ENCODE measurements around the gene THSD7B. TPM values are rescaled to one million over a fixed set of nuclear protein-coding genes. Genes with fewer than 3 reads are reported as not detected.

THSD7B gene
- polyA plus RNA-seq, 2 of the 4 experiments (the other 2 are of a cell fraction): not detected

- TF ChIP-seq FOXS1 (CRISPR knock-in tag; IDR thresholded peaks at IDR 0.05): no peak
- no peak for TF ChIP-seq NPAS2 (CRISPR knock-in tag; IDR thresholded peaks at IDR 0.05; ENCODE audit: borderline replicate concordance)
- TF ChIP-seq, protein P1, sequence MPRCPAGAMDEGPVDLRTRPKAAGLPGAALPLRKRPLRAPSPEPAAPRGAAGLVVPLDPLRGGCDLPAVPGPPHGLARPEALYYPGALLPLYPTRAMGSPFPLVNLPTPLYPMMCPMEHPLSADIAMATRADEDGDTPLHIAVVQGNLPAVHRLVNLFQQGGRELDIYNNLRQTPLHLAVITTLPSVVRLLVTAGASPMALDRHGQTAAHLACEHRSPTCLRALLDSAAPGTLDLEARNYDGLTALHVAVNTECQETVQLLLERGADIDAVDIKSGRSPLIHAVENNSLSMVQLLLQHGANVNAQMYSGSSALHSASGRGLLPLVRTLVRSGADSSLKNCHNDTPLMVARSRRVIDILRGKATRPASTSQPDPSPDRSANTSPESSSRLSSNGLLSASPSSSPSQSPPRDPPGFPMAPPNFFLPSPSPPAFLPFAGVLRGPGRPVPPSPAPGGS (IDR thresholded peaks at IDR 0.05): no peak
Observed at GRCh38 chr2:136927156-136927555, 161.8 kb downstream of the THSD7B start (continued).

- Histone ChIP-seq H3K9me3 (no peaks in the 10 kb centered on the region), H3K4me2 (no peak overlapping the region), H3K4me1 (no peaks in the 10 kb centered on the region), H3K27ac (no peak overlapping the region), H3K4me3 (no peak overlapping the region)
- TF ChIP-seq JUNB (IDR thresholded peaks at IDR 0.05): no peak
- TF ChIP-seq MAZ (IDR thresholded peaks at IDR 0.05; ENCODE audit: borderline replicate concordance, low read depth, low read length): no peak
- no peak for TF ChIP-seq KDM5A (IDR thresholded peaks at IDR 0.05)
- no peak for TF ChIP-seq CHD4 (IDR thresholded peaks at IDR 0.05; ENCODE audit: borderline replicate concordance)
- TF ChIP-seq, protein P1 (IDR thresholded peaks at IDR 0.05): no peak
- TF ChIP-seq, protein P2, sequence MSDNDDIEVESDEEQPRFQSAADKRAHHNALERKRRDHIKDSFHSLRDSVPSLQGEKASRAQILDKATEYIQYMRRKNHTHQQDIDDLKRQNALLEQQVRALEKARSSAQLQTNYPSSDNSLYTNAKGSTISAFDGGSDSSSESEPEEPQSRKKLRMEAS (IDR thresholded peaks at IDR 0.05): no peak
- no peak for TF ChIP-seq MYC (IDR thresholded peaks at IDR 0.05; ENCODE audit: borderline replicate concordance, low read length)
- no peak for TF ChIP-seq E2F6 (IDR thresholded peaks at IDR 0.05; ENCODE audit: borderline replicate concordance, low read depth)
- no peak for TF ChIP-seq BHLHE40 (IDR thresholded peaks at IDR 0.05; ENCODE audit: low read depth, low read length)
- TF ChIP-seq FOXS1 (CRISPR knock-in tag; IDR thresholded peaks at IDR 0.05): no peak
- no peak for TF ChIP-seq RARB (CRISPR knock-in tag; IDR thresholded peaks at IDR 0.05)
- no peak for TF ChIP-seq RFX5 (IDR thresholded peaks at IDR 0.05)
- ChIA-PET CTCF (interaction anchor here (0.8 kb wide), 1 partner anchor 27 kb away, joined by 3 read pairs; no protein-coding TSS in a partner anchor), POLR2A (no interaction called here)
- ATAC-seq (no peak), FAIRE-seq (no peak), DNase-seq (ENCODE audit: low read depth in 1 of 2, low spot score in 1 of 2) (no peak)
- 4% methylated on average over 2 of the region's 2 CpGs for WGBS (ENCODE audit: missing lambda C conversion rate)
Observed at GRCh38 chr2:136929531-136929930, 164.2 kb downstream of the THSD7B start.

DNA sequence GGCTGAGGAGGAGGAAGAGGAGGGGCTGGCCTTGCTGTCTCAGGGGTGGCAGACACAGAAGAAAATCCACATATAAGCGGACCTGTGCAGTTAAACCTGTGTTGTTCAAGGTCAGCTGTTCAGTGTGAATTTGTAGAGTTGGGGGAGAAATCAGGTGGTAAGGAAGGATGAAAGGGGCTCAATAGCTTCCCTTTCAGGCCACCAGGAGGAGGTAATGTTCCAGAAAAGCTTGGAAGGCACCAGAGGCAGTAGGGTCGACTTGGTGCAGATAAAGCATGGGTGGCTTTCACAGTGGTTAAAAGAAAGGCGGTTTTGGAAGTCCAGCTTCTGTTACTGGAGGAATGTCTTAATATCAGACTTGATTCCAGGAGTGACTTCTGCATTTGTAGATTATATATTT lies 167.4 kb downstream of the THSD7B start:
- ChIA-PET POLR2A (no interaction called here), CTCF (no interaction called here)
- no peak for TF ChIP-seq MAZ (IDR thresholded peaks at IDR 0.05; ENCODE audit: borderline replicate concordance, low read depth, low read length)
- peak in 1 of 2 experiments; percentile 55; a peak in 2 of 5 replicates for TF ChIP-seq RAD21 (conservative IDR thresholded peaks at IDR 0.05 in 1 of 2, IDR thresholded peaks at IDR 0.05 in 1 of 2)
- H3K4me2 ChIP-seq: no peak overlapping the region
- no peaks in the 10 kb centered on the region for H3K9me3 ChIP-seq
- ATAC-seq (peak in 1 of 2 experiments; percentile 59; a peak in 2 of 6 replicates), DNase-seq (ENCODE audit: low read depth in 1 of 2, low spot score in 1 of 2) (peak in 1 of 2 experiments; percentile 13), FAIRE-seq (no peak)
- 16% methylated on average over 3 of the region's 3 CpGs for WGBS (ENCODE audit: missing lambda C conversion rate)
- H3K4me1 ChIP-seq: no peaks in the 10 kb centered on the region
- no peak overlapping the region for H3K4me3 ChIP-seq
- H3K27ac ChIP-seq: no peak overlapping the region

DNA sequence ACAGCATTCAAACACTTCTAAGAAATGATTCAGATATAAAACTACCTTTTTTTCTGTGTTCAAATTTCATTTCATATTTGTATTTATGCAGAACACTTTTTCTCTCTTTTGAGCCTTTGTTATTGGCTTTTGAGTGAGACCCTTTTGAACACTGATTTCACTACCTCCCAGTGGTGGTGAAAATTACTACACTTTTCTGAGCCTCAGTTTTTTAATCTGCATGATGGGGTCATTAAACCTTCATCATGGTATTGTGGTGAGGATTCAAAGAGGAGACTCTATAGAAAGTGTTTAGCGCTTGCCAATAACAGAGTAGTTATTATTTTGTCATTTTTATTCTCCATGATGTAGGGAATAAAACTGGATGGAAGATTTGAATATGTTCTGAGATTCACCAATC lies 169.8 kb downstream of the THSD7B start:
- WGBS (ENCODE audit: missing lambda C conversion rate): 3% methylated on average over 1 of the region's 1 CpG
- H3K9me3 ChIP-seq: no peaks in the 10 kb centered on the region
- no peak overlapping the region for H3K4me3 ChIP-seq
- no peak overlapping the region for H3K27ac ChIP-seq
- TF ChIP-seq RCOR1 (IDR thresholded peaks at IDR 0.05; ENCODE audit: low read depth, low read length) (no peak), CBX2 (IDR thresholded peaks at IDR 0.05; ENCODE audit: borderline replicate concordance, low read depth) (no peak), JUN (IDR thresholded peaks at IDR 0.05) (no peak), ZSCAN20 (CRISPR knock-in tag; IDR thresholded peaks at IDR 0.05) (no peak), TFCP2L1 (CRISPR knock-in tag; IDR thresholded peaks at IDR 0.05) (no peak), CHD2 (IDR thresholded peaks at IDR 0.05; ENCODE audit: low read length, partially characterized antibody) (no peak), RARB (CRISPR knock-in tag; IDR thresholded peaks at IDR 0.05) (no peak), EHF (CRISPR knock-in tag; IDR thresholded peaks at IDR 0.05) (no peak), NFE2L2 (conservative IDR thresholded peaks at IDR 0.05; ENCODE audit: low read length) (no peak), JUNB (IDR thresholded peaks at IDR 0.05) (no peak), ESRRA (IDR thresholded peaks at IDR 0.05; ENCODE audit: borderline replicate concordance, low read length) (no peak), HOXB13 (CRISPR knock-in tag; IDR thresholded peaks at IDR 0.05; ENCODE audit: low read depth) (no peak), FOSB (CRISPR knock-in tag; IDR thresholded peaks at IDR 0.05) (no peak), EP300 (IDR thresholded peaks at IDR 0.05) (no peak), NPAS2 (CRISPR knock-in tag; IDR thresholded peaks at IDR 0.05; ENCODE audit: borderline replicate concordance) (no peak)
- ATAC-seq (no peak), DNase-seq (ENCODE audit: low read depth in 1 of 2, low spot score in 1 of 2) (no peak), FAIRE-seq (no peak)
- no peak overlapping the region for H3K4me2 ChIP-seq
- POLR2A ChIA-PET: no interaction called here
- CTCF ChIA-PET: no interaction called here
- H3K4me1 ChIP-seq: no peaks in the 10 kb centered on the region
